ENCODE results near the gene GRID2IP. TPM values are rescaled to one million over a fixed set of nuclear protein-coding genes. Genes with fewer than 3 reads are reported as not detected.

The GRID2IP gene
- total and polyA plus RNA-seq, 2 of the 13 experiments (the other 11 are each of a cell fraction or from before 2014, with no cell fraction given) = 0.03 TPM; not detected in 1

DNA sequence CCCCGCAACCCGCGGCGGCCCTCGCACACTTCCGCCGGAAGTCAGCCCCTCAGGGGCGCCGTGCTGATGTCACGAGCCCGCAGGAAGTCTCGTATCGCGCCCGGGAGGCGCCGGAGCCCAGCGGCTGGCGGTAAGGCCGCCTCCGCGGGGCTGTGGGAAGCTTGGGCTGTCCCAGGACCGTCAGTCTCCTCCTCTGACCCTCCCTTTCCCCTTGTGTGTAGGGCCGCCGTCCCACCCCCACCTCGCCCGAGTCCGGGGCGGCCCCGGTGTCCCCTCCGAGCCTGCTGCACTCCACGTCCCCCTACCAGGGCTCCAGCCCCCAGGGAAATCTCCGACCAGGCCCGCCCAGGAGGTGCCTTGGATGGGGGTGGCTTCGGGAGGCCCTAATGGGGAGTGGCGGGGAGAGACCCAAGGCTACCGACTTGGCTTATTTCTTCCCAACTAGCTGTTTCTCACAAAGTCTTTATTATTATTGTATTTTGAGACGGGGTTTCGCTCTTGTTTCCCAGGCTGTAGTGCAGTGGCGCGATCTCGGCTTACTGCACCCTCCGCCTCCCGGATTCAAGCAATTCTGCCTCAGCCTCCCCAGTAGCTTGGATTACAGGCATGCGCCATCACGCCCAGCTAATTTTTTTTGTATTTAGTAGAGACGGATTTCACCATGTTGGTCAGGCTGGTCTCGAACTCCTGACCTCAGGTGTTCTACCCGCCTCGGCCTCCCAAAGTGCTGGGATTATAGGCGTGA lies 26.3 kb upstream of the GRID2IP start, which contains the start of gene ZDHHC4 (continued):
- TF ChIP-seq ZFP90 (CRISPR knock-in tag; IDR thresholded peaks at IDR 0.05; ENCODE audit: borderline replicate concordance) (peak; percentile 70; the same call in 1 of the 2 replicates), ARID3A (IDR thresholded peaks at IDR 0.05; ENCODE audit: low read depth, low read length) (no peak; the same call in 1 of the 2 replicates), ZFYVE20 (CRISPR knock-in tag; IDR thresholded peaks at IDR 0.05; ENCODE audit: borderline replicate concordance, low read depth) (no peak), ZNF431 (CRISPR knock-in tag; IDR thresholded peaks at IDR 0.05; ENCODE audit: borderline replicate concordance, low read depth) (peak; percentile 36; the same call in 1 of the 2 replicates), MAF1 (CRISPR knock-in tag; IDR thresholded peaks at IDR 0.05; ENCODE audit: borderline replicate concordance) (0 out of 2 replicates have a peak, but pooled peaks have one; percentile 45), IKZF5 (CRISPR knock-in tag; IDR thresholded peaks at IDR 0.05) (peak; percentile 75), ZBTB7B (CRISPR knock-in tag; IDR thresholded peaks at IDR 0.05) (peak; percentile 46; the same call in 1 of the 2 replicates), ZNF839 (CRISPR knock-in tag; IDR thresholded peaks at IDR 0.05; ENCODE audit: borderline replicate concordance) (no peak), ZNF256 (CRISPR knock-in tag; conservative IDR thresholded peaks at IDR 0.05) (no peak), ZFP36L1 (CRISPR knock-in tag; IDR thresholded peaks at IDR 0.05) (peak; percentile 94)
- TF ChIP-seq, protein P1, sequence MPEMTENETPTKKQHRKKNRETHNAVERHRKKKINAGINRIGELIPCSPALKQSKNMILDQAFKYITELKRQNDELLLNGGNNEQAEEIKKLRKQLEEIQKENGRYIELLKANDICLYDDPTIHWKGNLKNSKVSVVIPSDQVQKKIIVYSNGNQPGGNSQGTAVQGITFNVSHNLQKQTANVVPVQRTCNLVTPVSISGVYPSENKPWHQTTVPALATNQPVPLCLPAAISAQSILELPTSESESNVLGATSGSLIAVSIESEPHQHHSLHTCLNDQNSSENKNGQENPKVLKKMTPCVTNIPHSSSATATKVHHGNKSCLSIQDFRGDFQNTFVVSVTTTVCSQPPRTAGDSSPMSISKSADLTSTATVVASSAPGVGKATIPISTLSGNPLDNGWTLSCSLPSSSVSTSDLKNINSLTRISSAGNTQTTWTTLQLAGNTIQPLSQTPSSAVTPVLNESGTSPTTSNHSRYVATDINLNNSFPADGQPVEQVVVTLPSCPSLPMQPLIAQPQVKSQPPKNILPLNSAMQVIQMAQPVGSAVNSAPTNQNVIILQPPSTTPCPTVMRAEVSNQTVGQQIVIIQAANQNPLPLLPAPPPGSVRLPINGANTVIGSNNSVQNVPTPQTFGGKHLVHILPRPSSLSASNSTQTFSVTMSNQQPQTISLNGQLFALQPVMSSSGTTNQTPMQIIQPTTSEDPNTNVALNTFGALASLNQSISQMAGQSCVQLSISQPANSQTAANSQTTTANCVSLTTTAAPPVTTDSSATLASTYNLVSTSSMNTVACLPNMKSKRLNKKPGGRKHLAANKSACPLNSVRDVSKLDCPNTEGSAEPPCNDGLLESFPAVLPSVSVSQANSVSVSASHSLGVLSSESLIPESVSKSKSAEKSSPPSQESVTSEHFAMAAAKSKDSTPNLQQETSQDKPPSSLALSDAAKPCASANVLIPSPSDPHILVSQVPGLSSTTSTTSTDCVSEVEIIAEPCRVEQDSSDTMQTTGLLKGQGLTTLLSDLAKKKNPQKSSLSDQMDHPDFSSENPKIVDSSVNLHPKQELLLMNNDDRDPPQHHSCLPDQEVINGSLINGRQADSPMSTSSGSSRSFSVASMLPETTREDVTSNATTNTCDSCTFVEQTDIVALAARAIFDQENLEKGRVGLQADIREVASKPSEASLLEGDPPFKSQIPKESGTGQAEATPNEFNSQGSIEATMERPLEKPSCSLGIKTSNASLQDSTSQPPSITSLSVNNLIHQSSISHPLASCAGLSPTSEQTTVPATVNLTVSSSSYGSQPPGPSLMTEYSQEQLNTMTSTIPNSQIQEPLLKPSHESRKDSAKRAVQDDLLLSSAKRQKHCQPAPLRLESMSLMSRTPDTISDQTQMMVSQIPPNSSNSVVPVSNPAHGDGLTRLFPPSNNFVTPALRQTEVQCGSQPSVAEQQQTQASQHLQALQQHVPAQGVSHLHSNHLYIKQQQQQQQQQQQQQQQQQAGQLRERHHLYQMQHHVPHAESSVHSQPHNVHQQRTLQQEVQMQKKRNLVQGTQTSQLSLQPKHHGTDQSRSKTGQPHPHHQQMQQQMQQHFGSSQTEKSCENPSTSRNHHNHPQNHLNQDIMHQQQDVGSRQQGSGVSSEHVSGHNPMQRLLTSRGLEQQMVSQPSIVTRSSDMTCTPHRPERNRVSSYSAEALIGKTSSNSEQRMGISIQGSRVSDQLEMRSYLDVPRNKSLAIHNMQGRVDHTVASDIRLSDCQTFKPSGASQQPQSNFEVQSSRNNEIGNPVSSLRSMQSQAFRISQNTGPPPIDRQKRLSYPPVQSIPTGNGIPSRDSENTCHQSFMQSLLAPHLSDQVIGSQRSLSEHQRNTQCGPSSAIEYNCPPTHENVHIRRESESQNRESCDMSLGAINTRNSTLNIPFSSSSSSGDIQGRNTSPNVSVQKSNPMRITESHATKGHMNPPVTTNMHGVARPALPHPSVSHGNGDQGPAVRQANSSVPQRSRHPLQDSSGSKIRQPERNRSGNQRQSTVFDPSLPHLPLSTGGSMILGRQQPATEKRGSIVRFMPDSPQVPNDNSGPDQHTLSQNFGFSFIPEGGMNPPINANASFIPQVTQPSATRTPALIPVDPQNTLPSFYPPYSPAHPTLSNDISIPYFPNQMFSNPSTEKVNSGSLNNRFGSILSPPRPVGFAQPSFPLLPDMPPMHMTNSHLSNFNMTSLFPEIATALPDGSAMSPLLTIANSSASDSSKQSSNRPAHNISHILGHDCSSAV (CRISPR knock-in tag; IDR thresholded peaks at IDR 0.05; ENCODE audit: borderline replicate concordance) = no peak
- TF ChIP-seq, protein P2, sequence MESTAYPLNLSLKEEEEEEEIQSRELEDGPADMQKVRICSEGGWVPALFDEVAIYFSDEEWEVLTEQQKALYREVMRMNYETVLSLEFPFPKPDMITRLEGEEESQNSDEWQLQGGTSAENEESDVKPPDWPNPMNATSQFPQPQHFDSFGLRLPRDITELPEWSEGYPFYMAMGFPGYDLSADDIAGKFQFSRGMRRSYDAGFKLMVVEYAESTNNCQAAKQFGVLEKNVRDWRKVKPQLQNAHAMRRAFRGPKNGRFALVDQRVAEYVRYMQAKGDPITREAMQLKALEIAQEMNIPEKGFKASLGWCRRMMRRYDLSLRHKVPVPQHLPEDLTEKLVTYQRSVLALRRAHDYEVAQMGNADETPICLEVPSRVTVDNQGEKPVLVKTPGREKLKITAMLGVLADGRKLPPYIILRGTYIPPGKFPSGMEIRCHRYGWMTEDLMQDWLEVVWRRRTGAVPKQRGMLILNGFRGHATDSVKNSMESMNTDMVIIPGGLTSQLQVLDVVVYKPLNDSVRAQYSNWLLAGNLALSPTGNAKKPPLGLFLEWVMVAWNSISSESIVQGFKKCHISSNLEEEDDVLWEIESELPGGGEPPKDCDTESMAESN (CRISPR knock-in tag; conservative IDR thresholded peaks at IDR 0.05) = no peak; the same call in 1 of the 2 replicates
- TF ChIP-seq, protein P3, sequence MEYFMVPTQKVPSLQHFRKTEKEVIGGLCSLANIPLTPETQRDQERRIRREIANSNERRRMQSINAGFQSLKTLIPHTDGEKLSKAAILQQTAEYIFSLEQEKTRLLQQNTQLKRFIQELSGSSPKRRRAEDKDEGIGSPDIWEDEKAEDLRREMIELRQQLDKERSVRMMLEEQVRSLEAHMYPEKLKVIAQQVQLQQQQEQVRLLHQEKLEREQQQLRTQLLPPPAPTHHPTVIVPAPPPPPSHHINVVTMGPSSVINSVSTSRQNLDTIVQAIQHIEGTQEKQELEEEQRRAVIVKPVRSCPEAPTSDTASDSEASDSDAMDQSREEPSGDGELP (IDR thresholded peaks at IDR 0.05; ENCODE audit: borderline replicate concordance, low read depth) = no peak
